Measurements from ENCODE around the gene TICAM2.

GRCh38 chr5:115579216-115579615 lies 23.1 kb downstream of the TICAM2 start:
- TF ChIP-seq CTCF (IDR thresholded peaks at IDR 0.05; ENCODE audit: poor library complexity) = no peak
- no peak for TF ChIP-seq EZH2 (IDR thresholded peaks at IDR 0.05; ENCODE audit: borderline replicate concordance)
- TF ChIP-seq EZH2phosphoT487 (IDR thresholded peaks at IDR 0.05; ENCODE audit: low read depth, severe bottlenecking, unreplicated experiment) = no peak

Measured in hepatocyte (in vitro differentiated cells).